ENCODE measurements around the gene CNIH2.
"Not testable (repeated sequence)": the region's sequence is repeated elsewhere in the genome, so short reads cannot be mapped to it uniquely, and the experiment has no call there.

Gene CNIH2

GRCh38 chr11:66277471-66278362 is at the start of gene CNIH2:
Gene CNIH2, plus strand, starts transcription at chr11:66278175. Its CDS starts 282 bp downstream, at chr11:66278457.
- DNase-seq = peak; percentile 67

GRCh38 chr11:66228521-66228920 is 49.5 kb upstream of the CNIH2 start:
- no peak for DNase-seq

GRCh38 chr11:66230156-66230555 is 47.8 kb upstream of the CNIH2 start:
- DNase-seq = no peak

GRCh38 chr11:66230978-66231377 is 47.0 kb upstream of the CNIH2 start:
- DNase-seq = no peak

GRCh38 chr11:66231561-66231960 is 46.4 kb upstream of the CNIH2 start:
- DNase-seq = no peak

GRCh38 chr11:66232769-66233168 is 45.2 kb upstream of the CNIH2 start:
- no peak for DNase-seq

GRCh38 chr11:66233301-66233700 is 44.7 kb upstream of the CNIH2 start:
- DNase-seq = no peak

- DNase-seq = no peak
Measured at GRCh38 chr11:66235141-66235540, 42.8 kb upstream of the CNIH2 start.

- DNase-seq = no peak
Measured at GRCh38 chr11:66237867-66238266, 40.1 kb upstream of the CNIH2 start.

- DNase-seq = no peak
Measured at GRCh38 chr11:66238786-66239413, 39.1 kb upstream of the CNIH2 start.

GRCh38 chr11:66239511-66239910 is 38.5 kb upstream of the CNIH2 start:
- DNase-seq = no peak

- no peak for DNase-seq
Measured at GRCh38 chr11:66239998-66240780, 37.8 kb upstream of the CNIH2 start.

- no peak for DNase-seq
Measured at GRCh38 chr11:66240781-66241136, 37.2 kb upstream of the CNIH2 start.

- no peak for DNase-seq
Measured at GRCh38 chr11:66242095-66242765, 35.7 kb upstream of the CNIH2 start.

GRCh38 chr11:66243782-66244535 is 34.0 kb upstream of the CNIH2 start:
- no peak for DNase-seq

- no peak for DNase-seq
Measured at GRCh38 chr11:66247295-66247694, 30.7 kb upstream of the CNIH2 start.

- no peak for DNase-seq
Measured at GRCh38 chr11:66247801-66248200, 30.2 kb upstream of the CNIH2 start.

GRCh38 chr11:66248903-66249302 is 29.1 kb upstream of the CNIH2 start:
- DNase-seq = no peak

GRCh38 chr11:66251809-66252208 is 26.2 kb upstream of the CNIH2 start:
- no peak for DNase-seq

GRCh38 chr11:66253081-66253480 is 24.9 kb upstream of the CNIH2 start:
- not testable (repeated sequence) for DNase-seq

GRCh38 chr11:66258473-66258893 is 19.5 kb upstream of the CNIH2 start:
- no peak for DNase-seq

GRCh38 chr11:66259225-66259624 is 18.8 kb upstream of the CNIH2 start:
- no peak for DNase-seq
